K562 (cell line): Measurements from ENCODE around the gene RPL39L. TPM values are rescaled to one million over a fixed set of nuclear protein-coding genes. Genes with fewer than 3 reads are reported as not detected.

Experiments
- ATF7 ChIP-seq: fragments of 450-650 bp; IDR thresholded peaks from 2 replicates; pipeline ENCODE4 v1.7.1; 2014; ENCODE audit warnings: mild to moderate bottlenecking, moderate library complexity
- CHD2 ChIP-seq: IDR thresholded peaks from 2 replicates; pipeline ENCODE4 v1.6.1; 2011; ENCODE audit warnings: low read depth, low read length
- CREBBP ChIP-seq: IDR thresholded peaks from one replicate; pipeline ENCODE4 v1.6.1; 2012; ENCODE audit warnings: low read depth, mild to moderate bottlenecking, control low read depth, inconsistent platforms, low read length
- ELF4 ChIP-seq: fragments of 450-650 bp; formaldehyde crosslinking; IDR thresholded peaks from 2 replicates; pipeline ENCODE4 v1.4.0; 2022; ENCODE audit warnings: missing genetic modification characterization
- EWSR1 ChIP-seq: fragments of 450-650 bp; IDR thresholded peaks from 2 replicates; pipeline ENCODE4 v1.6.1; 2018; ENCODE audit warnings: borderline replicate concordance, mild to moderate bottlenecking, low read depth, moderate library complexity; ENCODE audit not compliant: partially characterized antibody
- GTF2A2 ChIP-seq: IDR thresholded peaks from 2 replicates; pipeline ENCODE4 v1.6.1; 2016; ENCODE audit warnings: mild to moderate bottlenecking, missing genetic modification characterization, missing compliant biosample characterization
- L3MBTL2 ChIP-seq: fragments of 450-650 bp; IDR thresholded peaks from 2 replicates; pipeline ENCODE4 v1.6.1; 2016; ENCODE audit warnings: mild to moderate bottlenecking, moderate library complexity
- PURB ChIP-seq: sonication (generic); formaldehyde crosslinking; IDR thresholded peaks from 2 replicates; pipeline ENCODE4 v1.9.0; 2021; ENCODE audit warnings: low read depth, mild to moderate bottlenecking, missing genetic modification reagents
- RBBP5 ChIP-seq: fragments of 200-600 bp; sonication (generic); IDR thresholded peaks from 2 replicates; pipeline ENCODE4 v1.6.1; 2012; ENCODE audit warnings: borderline replicate concordance, mild to moderate bottlenecking, low read length, control low read depth, inconsistent platforms; ENCODE audit not compliant: insufficient read depth, poor library complexity, severe bottlenecking
- RBM17 ChIP-seq: fragments of 200-400 bp; formaldehyde crosslinking; IDR thresholded peaks from 2 replicates; pipeline ENCODE4 v1.6.1; 2017; ENCODE audit warnings: low read depth, mild to moderate bottlenecking, low read length, borderline replicate concordance
- RUNX1 ChIP-seq: sonication (generic); IDR thresholded peaks from 2 replicates; pipeline ENCODE4 v1.6.1; 2016; ENCODE audit warnings: antibody characterized with exemption, low read depth
- TSC22D4 ChIP-seq: fragments of 450-650 bp; IDR thresholded peaks from 2 replicates; pipeline ENCODE4 v1.6.1; 2016; ENCODE audit warnings: missing genetic modification characterization, missing biosample characterization, control low read depth
- ZBTB8A ChIP-seq: fragments of 450-650 bp; IDR thresholded peaks from 2 replicates; pipeline ENCODE4 v1.6.1; 2018; ENCODE audit warnings: mild to moderate bottlenecking, moderate library complexity; ENCODE audit not compliant: partially characterized antibody
- ZEB2 ChIP-seq: fragments of 450-650 bp; IDR thresholded peaks from 2 replicates; pipeline ENCODE4 v1.6.1; 2016
- ZNF143 ChIP-seq: sonication (generic); formaldehyde crosslinking; IDR thresholded peaks from 2 replicates; pipeline ENCODE4 v1.9.0; 2022; ENCODE audit warnings: mild to moderate bottlenecking, missing genetic modification reagents
- ZNF232 ChIP-seq: sonication (generic); formaldehyde crosslinking; IDR thresholded peaks from 2 replicates; pipeline ENCODE4 v1.8.0; 2022; ENCODE audit warnings: mild to moderate bottlenecking, missing genetic modification reagents
- ZNF766 ChIP-seq: fragments of 200-800 bp; sonication (Bioruptor generic); conservative IDR thresholded peaks from 2 replicates; pipeline ENCODE4 v1.6.1; 2016; ENCODE audit warnings: missing genetic modification characterization, missing compliant biosample characterization
- ZZZ3 ChIP-seq: fragments of 450-650 bp; IDR thresholded peaks from 2 replicates; pipeline ENCODE4 v1.6.1; 2016; ENCODE audit warnings: antibody characterized with exemption, mild to moderate bottlenecking, moderate library complexity
- polyA plus RNA-seq, 8 experiments: library from polyadenylated mRNA; depleted of rRNA in 4 of 8; stranded (reverse) in 5 of 8; unstranded in 3 of 8; fragments of >200 nt; fragmentation: Nextera tagmentation in 2 of 8; fragmentation: Illumina TruSeq in 1 of 8; extraction: Ambion mirVana in 2 of 8; extraction: Trizol in 1 of 8; gene quantifications; 2 replicates each; pipeline versions ENCODE4 v1.2.1 to v1.2.3, GENCODE V29; 2011 to 2014; ENCODE audit warnings: inconsistent platforms in 1 of 8, missing spikeins in 1 of 8
- total RNA-seq, 7 experiments: library from RNA; depleted of rRNA in 6 of 7; stranded (reverse); fragments of >200 nt in 6 of 7; fragmentation: Illumina TruSeq in 2 of 7; extraction: Trizol in 2 of 7; gene quantifications; 2 replicates each; pipeline versions ENCODE4 v1.2.1 to v1.2.3, GENCODE V29; 2011 to 2021; ENCODE audit warnings: low replicate concordance in 1 of 7
- TF ChIP-seq, protein P1 (sequence below): IDR thresholded peaks from 2 replicates; pipeline ENCODE4 v1.6.1; 2011; ENCODE audit not compliant: insufficient read length; ENCODE audit errors: extremely low read depth
- TF ChIP-seq, protein P2 (sequence below): sonication (generic); formaldehyde crosslinking; IDR thresholded peaks from 2 replicates; pipeline ENCODE4 v1.8.0; 2022; ENCODE audit warnings: missing genetic modification reagents, mild to moderate bottlenecking, moderate library complexity, borderline replicate concordance
- TF ChIP-seq, protein P3 (sequence below): fragments of 450-650 bp; IDR thresholded peaks from 2 replicates; pipeline ENCODE4 v1.6.1; 2016; ENCODE audit warnings: mild to moderate bottlenecking
- TF ChIP-seq, protein P4 (sequence below): fragments of 450-650 bp; IDR thresholded peaks from 2 replicates; pipeline ENCODE4 v1.6.1; 2017; ENCODE audit warnings: antibody characterized with exemption, mild to moderate bottlenecking

The RPL39L gene
- total and polyA plus RNA-seq, 9 of the 15 experiments (the other 6 are each of a cell fraction or from before 2014, with no cell fraction given): 15.0 to 122 (median 45.5) TPM

DNA sequence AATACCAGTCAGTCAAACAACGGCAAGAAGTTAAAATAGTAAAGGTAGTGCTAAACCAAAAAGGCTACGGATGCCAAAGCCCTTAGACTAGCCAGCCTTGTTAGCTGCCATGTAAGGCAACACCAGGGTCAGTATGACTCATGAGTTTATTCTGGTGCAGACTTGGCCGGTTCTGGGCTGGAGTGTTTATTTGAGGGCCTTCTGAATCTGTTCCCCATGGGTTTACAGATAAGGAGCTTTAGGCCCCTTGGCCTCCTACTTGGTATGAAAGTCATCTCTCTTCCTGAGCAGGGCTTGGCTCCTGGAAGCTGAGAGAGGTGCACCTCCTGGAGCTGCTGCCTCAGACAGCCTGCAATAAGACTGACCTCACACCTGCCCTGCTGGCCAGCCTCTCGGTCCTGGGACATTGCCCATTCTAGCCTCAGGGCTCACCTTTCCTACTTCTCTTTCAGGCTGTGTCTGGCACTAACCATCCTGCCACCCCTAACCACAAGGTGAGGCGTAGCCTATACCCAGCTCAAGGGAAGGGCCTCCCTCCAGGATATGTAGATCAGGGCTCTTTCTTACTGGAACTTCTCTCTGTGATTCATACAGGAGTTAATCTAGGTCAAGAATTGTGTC is 47.6 kb upstream of the RPL39L start (continued):
- TF ChIP-seq, protein P1, sequence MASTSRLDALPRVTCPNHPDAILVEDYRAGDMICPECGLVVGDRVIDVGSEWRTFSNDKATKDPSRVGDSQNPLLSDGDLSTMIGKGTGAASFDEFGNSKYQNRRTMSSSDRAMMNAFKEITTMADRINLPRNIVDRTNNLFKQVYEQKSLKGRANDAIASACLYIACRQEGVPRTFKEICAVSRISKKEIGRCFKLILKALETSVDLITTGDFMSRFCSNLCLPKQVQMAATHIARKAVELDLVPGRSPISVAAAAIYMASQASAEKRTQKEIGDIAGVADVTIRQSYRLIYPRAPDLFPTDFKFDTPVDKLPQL: no peak
- no peak for TF ChIP-seq ZZZ3
- no peak for TF ChIP-seq RBBP5
- TF ChIP-seq, protein P2, sequence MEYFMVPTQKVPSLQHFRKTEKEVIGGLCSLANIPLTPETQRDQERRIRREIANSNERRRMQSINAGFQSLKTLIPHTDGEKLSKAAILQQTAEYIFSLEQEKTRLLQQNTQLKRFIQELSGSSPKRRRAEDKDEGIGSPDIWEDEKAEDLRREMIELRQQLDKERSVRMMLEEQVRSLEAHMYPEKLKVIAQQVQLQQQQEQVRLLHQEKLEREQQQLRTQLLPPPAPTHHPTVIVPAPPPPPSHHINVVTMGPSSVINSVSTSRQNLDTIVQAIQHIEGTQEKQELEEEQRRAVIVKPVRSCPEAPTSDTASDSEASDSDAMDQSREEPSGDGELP (CRISPR knock-in tag): no peak
- no peak for TF ChIP-seq ZEB2
- TF ChIP-seq CHD2: no peak
- peak; percentile 93 for TF ChIP-seq ZNF766 (CRISPR knock-in tag)
- TF ChIP-seq CREBBP: no peak
- TF ChIP-seq, protein P3, sequence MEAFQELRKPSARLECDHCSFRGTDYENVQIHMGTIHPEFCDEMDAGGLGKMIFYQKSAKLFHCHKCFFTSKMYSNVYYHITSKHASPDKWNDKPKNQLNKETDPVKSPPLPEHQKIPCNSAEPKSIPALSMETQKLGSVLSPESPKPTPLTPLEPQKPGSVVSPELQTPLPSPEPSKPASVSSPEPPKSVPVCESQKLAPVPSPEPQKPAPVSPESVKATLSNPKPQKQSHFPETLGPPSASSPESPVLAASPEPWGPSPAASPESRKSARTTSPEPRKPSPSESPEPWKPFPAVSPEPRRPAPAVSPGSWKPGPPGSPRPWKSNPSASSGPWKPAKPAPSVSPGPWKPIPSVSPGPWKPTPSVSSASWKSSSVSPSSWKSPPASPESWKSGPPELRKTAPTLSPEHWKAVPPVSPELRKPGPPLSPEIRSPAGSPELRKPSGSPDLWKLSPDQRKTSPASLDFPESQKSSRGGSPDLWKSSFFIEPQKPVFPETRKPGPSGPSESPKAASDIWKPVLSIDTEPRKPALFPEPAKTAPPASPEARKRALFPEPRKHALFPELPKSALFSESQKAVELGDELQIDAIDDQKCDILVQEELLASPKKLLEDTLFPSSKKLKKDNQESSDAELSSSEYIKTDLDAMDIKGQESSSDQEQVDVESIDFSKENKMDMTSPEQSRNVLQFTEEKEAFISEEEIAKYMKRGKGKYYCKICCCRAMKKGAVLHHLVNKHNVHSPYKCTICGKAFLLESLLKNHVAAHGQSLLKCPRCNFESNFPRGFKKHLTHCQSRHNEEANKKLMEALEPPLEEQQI: no peak
- TF ChIP-seq GTF2A2: no peak
- no peak for TF ChIP-seq EWSR1
- no peak for TF ChIP-seq ZBTB8A
- TF ChIP-seq RBM17: no peak
- TF ChIP-seq ZNF232 (CRISPR knock-in tag): no peak
- no peak for TF ChIP-seq ZNF143
- TF ChIP-seq, protein P4, sequence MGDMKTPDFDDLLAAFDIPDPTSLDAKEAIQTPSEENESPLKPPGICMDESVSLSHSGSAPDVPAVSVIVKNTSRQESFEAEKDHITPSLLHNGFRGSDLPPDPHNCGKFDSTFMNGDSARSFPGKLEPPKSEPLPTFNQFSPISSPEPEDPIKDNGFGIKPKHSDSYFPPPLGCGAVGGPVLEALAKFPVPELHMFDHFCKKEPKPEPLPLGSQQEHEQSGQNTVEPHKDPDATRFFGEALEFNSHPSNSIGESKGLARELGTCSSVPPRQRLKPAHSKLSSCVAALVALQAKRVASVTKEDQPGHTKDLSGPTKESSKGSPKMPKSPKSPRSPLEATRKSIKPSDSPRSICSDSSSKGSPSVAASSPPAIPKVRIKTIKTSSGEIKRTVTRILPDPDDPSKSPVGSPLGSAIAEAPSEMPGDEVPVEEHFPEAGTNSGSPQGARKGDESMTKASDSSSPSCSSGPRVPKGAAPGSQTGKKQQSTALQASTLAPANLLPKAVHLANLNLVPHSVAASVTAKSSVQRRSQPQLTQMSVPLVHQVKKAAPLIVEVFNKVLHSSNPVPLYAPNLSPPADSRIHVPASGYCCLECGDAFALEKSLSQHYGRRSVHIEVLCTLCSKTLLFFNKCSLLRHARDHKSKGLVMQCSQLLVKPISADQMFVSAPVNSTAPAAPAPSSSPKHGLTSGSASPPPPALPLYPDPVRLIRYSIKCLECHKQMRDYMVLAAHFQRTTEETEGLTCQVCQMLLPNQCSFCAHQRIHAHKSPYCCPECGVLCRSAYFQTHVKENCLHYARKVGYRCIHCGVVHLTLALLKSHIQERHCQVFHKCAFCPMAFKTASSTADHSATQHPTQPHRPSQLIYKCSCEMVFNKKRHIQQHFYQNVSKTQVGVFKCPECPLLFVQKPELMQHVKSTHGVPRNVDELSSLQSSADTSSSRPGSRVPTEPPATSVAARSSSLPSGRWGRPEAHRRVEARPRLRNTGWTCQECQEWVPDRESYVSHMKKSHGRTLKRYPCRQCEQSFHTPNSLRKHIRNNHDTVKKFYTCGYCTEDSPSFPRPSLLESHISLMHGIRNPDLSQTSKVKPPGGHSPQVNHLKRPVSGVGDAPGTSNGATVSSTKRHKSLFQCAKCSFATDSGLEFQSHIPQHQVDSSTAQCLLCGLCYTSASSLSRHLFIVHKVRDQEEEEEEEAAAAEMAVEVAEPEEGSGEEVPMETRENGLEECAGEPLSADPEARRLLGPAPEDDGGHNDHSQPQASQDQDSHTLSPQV: no peak
- no peak for TF ChIP-seq ELF4 (CRISPR knock-in tag)
- no peak for TF ChIP-seq L3MBTL2
- no peak for TF ChIP-seq PURB
- TF ChIP-seq ATF7: peak; percentile 40; the same call in 1 of the 2 replicates
- TF ChIP-seq RUNX1: no peak
- no peak for TF ChIP-seq TSC22D4
